GM12801 (cell line): ENCODE results near the gene CLTB.

Experiments
- CTCF ChIP-seq: IDR thresholded peaks from one replicate; pipeline ENCODE4 v1.5.1; 2011; ENCODE audit warnings: control low read depth; ENCODE audit not compliant: insufficient read length; ENCODE audit errors: extremely low read depth

CLTB gene

GRCh38 chr5:176368726-176369125, 47.6 kb downstream of the CLTB start:
- no peak for TF ChIP-seq CTCF

GRCh38 chr5:176366232-176366894, 50.0 kb downstream of the CLTB start:
- TF ChIP-seq CTCF = no peak

- TF ChIP-seq CTCF = no peak
Observed at GRCh38 chr5:176365351-176366231, 50.7 kb downstream of the CLTB start, which contains the start of gene ARL10. ARL10 (plus strand) TSS chr5:176365487; CDS start chr5:176365564, 77 bp downstream.

GRCh38 chr5:176364765-176365350, 51.5 kb downstream of the CLTB start:
- no peak for TF ChIP-seq CTCF

GRCh38 chr5:176362233-176362490, 54.2 kb downstream of the CLTB start:
- TF ChIP-seq CTCF = no peak

- TF ChIP-seq CTCF = no peak
Observed at GRCh38 chr5:176361437-176362232, 54.7 kb downstream of the CLTB start, which contains the start of gene KIAA1191. KIAA1191 (minus strand) TSS chr5:176361764; CDS start chr5:176359508, 2,256 bp downstream.
